Frontal cortex (tissue), 4 donors: Measurements from ENCODE around the gene CFAP47. TPM values are rescaled to one million over a fixed set of nuclear protein-coding genes. Genes with fewer than 3 reads are reported as not detected.
"Not testable (repeated sequence)": the region's sequence is repeated elsewhere in the genome, so short reads cannot be mapped to it uniquely, and the experiment has no call there.

Experiments
- DNase-seq, 2 donors: peaks; one replicate each; pipeline ENCODE4 v3.0.0; 2012; ENCODE audit warnings: low spot score in 2 of 2
- FAIRE-seq: peaks from 2 replicates; lab custom pipeline; 2012; peaks lifted over from hg19 to GRCh38; lab: Jason Lieb, UNC
- total RNA-seq: library from RNA; depleted of rRNA; stranded (reverse); fragments of >200 nt; gene quantifications from one replicate; pipeline ENCODE4 v1.2.3, GENCODE V29; 2014
- donor health status: control.
- donor health status: control.
- donor health status: control.

Gene CFAP47
- total RNA-seq: 5.3 TPM

GRCh38 chrX:35919536-35920309 lies at the start of gene CFAP47:
TSS of gene CFAP47 (plus strand) at chrX:35919734. CDS start at chrX:35919800, 66 bp downstream.
- DNase-seq (peak in 1 of 2 donors; percentile 14), FAIRE-seq (no peak)

GRCh38 chrX:35880601-35881000 lies 38.9 kb upstream of the CFAP47 start:
- DNase-seq (no peak), FAIRE-seq (no peak)

- FAIRE-seq (no peak), DNase-seq (no peak)
These were observed 33.4 kb upstream of the CFAP47 start for GRCh38 chrX:35886135-35886534.

GRCh38 chrX:35890699-35891098 lies 28.8 kb upstream of the CFAP47 start:
- FAIRE-seq (no peak), DNase-seq (peak in 1 of 2 donors; percentile 6)

GRCh38 chrX:35986816-35987215 lies 67.3 kb downstream of the CFAP47 start:
- not testable (repeated sequence) for DNase-seq, FAIRE-seq

GRCh38 chrX:36007207-36007606 lies 87.7 kb downstream of the CFAP47 start:
- DNase-seq: no peak
- no peak for FAIRE-seq

- no peak for FAIRE-seq
- DNase-seq: no peak
These were observed 99.6 kb downstream of the CFAP47 start for GRCh38 chrX:36019125-36019524.

GRCh38 chrX:36035550-36035949 lies 116.0 kb downstream of the CFAP47 start:
- FAIRE-seq (peak; percentile 79), DNase-seq (no peak)

GRCh38 chrX:36062778-36063177 lies 143.2 kb downstream of the CFAP47 start:
- DNase-seq (no peak), FAIRE-seq (no peak)

- FAIRE-seq (no peak), DNase-seq (no peak)
These were observed 151.5 kb downstream of the CFAP47 start for GRCh38 chrX:36071061-36071460.

- not testable (repeated sequence) for DNase-seq, FAIRE-seq
These were observed 155.5 kb downstream of the CFAP47 start for GRCh38 chrX:36075009-36075408.

- DNase-seq (no peak), FAIRE-seq (no peak)
These were observed 163.7 kb downstream of the CFAP47 start for GRCh38 chrX:36083256-36083655.

GRCh38 chrX:36087366-36087765 lies 167.8 kb downstream of the CFAP47 start:
- no peak for FAIRE-seq

GRCh38 chrX:36088939-36089338 lies 169.4 kb downstream of the CFAP47 start:
- FAIRE-seq, DNase-seq: not testable (repeated sequence)

More at GRCh38 chrX:36087366-36087765, 167.8 kb downstream of the CFAP47 start:
- DNase-seq: no peak

- no peak for DNase-seq
- no peak for FAIRE-seq
These were observed 182.9 kb downstream of the CFAP47 start for GRCh38 chrX:36102425-36102824.

GRCh38 chrX:36116222-36116621 lies 196.7 kb downstream of the CFAP47 start:
- DNase-seq (no peak), FAIRE-seq (no peak)

GRCh38 chrX:36159254-36159653 lies 239.7 kb downstream of the CFAP47 start:
- no peak for FAIRE-seq

GRCh38 chrX:36160081-36160480 lies 240.5 kb downstream of the CFAP47 start:
- no peak for FAIRE-seq

More at GRCh38 chrX:36159254-36159653, 239.7 kb downstream of the CFAP47 start:
- DNase-seq: no peak

GRCh38 chrX:36198575-36198974 lies 279.0 kb downstream of the CFAP47 start:
- FAIRE-seq (no peak), DNase-seq (no peak)

More at GRCh38 chrX:36160081-36160480, 240.5 kb downstream of the CFAP47 start:
- no peak for DNase-seq

- FAIRE-seq (no peak), DNase-seq (no peak)
These were observed 280.4 kb downstream of the CFAP47 start for GRCh38 chrX:36199928-36200327.

- DNase-seq (no peak), FAIRE-seq (no peak)
These were observed 295.4 kb downstream of the CFAP47 start for GRCh38 chrX:36214924-36215323.

GRCh38 chrX:36218801-36219200 lies 299.3 kb downstream of the CFAP47 start:
- no peak for FAIRE-seq
- DNase-seq: no peak
